ENCODE measurements around the gene CELSR3. TPM values are rescaled to one million over a fixed set of nuclear protein-coding genes. Genes with fewer than 3 reads are reported as not detected.

The CELSR3 gene
- total RNA-seq, 1 donor from 2014 or later: 0.22 TPM

DNA sequence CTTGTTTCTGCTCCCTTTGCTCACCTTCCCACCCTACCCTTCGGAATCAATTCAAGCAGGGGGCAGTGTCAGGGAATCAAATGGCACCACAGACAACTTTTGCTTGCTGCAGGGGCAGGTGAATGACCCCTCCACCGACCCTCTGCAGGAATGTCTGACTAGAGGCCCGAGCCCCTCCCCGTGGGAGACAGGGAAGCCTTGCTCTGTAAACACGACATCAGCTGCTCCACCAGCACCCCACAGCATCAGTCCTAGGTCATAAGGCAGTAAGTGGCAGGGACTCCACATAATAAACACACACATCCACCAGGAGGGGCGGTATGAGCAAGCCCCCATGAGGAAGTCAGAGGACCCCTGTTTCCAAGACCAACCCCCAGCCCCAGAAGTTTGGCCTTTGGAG, 25.4 kb downstream of the CELSR3 start:
- intact Hi-C loops (cut with DNase I): no loop called here

DNA sequence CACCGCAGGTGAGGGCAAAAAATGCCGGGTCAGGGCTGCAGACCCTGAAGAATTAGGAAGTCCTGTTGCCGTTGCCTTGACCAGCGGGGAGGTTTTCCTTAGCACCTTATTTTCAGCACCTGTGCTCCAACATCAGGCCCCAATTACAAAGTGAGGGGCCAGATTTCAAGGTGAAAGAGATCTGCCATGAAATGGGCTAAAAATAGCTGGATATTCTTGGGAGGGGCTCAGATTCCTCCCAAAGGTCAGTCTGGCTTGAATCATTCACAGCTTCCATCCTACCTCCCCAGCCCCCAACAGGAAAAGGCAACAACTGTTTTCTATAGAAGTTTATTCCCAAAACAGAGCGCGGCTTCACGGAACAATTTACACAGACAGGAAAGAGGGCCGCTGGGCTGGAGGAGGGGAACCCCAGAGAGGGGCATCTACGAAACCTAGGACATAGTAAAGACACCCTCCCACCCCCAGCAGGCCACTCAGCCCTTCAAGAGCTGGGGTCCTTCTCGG, 26.5 kb downstream of the CELSR3 start:
- no peak for DNase-seq (ENCODE audit: low spot score)
- intact Hi-C loops (cut with DNase I): no loop called here

More for the DNA sequence above, 25.4 kb downstream of the CELSR3 start:
- DNase-seq (ENCODE audit: low spot score): no peak

GRCh38 chr3:48635222-48636021, 27.3 kb downstream of the CELSR3 start, which contains the start of gene SLC26A6:
Gene SLC26A6, minus strand, starts transcription at chr3:48635461. Its CDS starts 68 bp downstream, at chr3:48635393.
- intact Hi-C loops (cut with DNase I): loop anchor here (1.0 to 2.0 kb wide), 3 partner anchors 21 to 49 kb away; partner anchors contain the start of genes NCKIPSD and UQCRC1
- peak; percentile 99 for DNase-seq (ENCODE audit: low spot score)

- intact Hi-C loops (cut with DNase I): loop anchor here (1.0 to 2.0 kb wide), 3 partner anchors 22 to 50 kb away; partner anchors contain the start of genes NCKIPSD and UQCRC1
- peak; percentile 80 for DNase-seq (ENCODE audit: low spot score)
These were observed 27.9 kb downstream of the CELSR3 start for GRCh38 chr3:48634661-48635221.

DNA sequence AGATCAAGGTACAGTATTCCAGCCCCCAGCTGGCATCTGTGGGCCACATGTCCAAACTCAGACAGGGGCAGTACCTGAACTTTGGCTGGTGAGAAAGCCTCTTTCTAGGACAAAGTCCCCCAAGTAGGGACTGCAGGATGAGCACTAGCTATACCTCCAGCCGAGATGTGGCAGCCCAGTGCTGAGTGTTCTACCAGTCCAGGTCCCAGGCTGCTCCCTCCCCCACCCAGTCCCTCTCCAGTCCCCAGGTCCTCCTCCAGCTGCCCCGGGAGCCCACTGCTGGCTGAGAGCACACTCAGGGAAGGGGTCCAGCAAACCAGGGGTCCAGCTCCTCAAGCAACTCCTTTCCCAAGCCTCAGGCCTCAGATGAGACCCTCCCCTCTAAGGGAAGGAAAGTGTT, 28.9 kb downstream of the CELSR3 start:
- intact Hi-C loops (cut with DNase I): loop anchor here (2.0 kb wide), 2 partner anchors 25 to 51 kb away; partner anchors contain the start of genes NCKIPSD and UQCRC1
- no peak for DNase-seq (ENCODE audit: low spot score)

GRCh38 chr3:48633256-48633655, 29.4 kb downstream of the CELSR3 start:
- intact Hi-C loops (cut with DNase I): no loop called here

DNA sequence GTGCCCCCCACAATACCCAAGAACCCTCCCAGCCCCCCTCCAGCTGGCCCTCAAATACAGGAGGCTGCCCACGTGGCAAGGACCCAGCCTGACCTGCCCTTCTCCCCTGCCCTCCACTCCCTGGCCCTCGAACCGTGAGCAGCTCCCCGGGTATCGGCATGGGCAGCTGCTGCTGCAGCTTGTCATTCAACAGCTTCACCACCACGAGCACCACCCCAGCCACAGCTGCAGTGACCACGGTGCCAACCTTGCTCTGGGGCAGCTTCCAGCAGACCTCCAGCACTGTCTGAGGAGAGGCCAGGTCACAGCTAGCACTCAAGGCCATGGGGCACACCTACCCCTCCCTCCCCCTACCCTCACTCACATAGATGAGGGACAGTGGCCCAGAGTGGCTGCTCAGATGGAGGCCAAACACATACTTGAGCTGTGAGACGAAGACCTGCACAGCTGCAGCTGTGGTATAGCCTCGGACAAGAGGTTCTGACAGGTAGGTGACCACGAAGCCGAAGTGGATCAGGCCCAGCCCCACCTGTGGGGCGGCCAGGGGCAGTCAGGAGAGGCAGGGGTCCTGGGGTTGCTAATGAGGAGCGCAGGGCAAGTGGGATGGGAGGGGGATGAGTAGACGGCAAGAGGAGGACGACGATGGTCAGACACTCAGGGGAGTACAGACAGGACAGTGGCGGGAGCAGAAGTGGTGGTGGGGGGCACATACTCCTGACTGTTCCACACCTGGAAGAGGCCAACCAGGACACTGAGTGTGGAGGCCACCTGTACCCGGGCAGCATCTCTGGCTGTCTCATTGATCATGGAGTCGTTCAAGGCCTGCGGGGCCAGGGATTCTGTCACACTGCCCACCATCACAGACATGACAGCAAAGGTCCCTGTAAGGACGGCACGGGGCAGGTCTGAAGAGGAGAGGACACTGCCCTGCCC, 30.9 kb downstream of the CELSR3 start:
- DNase-seq (ENCODE audit: low spot score): no peak
- intact Hi-C loops (cut with DNase I): no loop called here

More at GRCh38 chr3:48633256-48633655, 29.4 kb downstream of the CELSR3 start:
- no peak for DNase-seq (ENCODE audit: low spot score)

DNA sequence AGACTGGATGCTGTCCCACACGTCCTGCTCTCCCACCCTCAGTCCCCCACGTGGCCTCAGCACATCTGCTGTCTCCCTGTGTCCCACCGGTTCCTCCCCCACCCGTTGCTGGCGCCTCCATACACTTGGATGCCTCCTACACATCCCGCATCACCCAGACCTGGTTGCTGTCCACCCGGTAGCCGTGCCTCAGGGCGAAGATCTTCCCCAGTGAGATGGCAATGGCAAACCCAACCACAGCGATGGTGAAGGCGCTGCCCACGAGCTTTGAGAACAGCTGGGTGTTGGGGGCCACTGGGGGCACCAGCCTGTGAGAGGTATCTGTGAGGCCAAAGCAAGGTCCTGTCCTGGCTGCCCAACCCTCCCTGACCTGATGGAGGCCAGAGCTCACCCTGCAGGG, 31.9 kb downstream of the CELSR3 start:
- DNase-seq (ENCODE audit: low spot score): no peak
- intact Hi-C loops (cut with DNase I): no loop called here

GRCh38 chr3:48630407-48630806, 32.3 kb downstream of the CELSR3 start:
- no peak for DNase-seq (ENCODE audit: low spot score)
- intact Hi-C loops (cut with DNase I): no loop called here

DNA sequence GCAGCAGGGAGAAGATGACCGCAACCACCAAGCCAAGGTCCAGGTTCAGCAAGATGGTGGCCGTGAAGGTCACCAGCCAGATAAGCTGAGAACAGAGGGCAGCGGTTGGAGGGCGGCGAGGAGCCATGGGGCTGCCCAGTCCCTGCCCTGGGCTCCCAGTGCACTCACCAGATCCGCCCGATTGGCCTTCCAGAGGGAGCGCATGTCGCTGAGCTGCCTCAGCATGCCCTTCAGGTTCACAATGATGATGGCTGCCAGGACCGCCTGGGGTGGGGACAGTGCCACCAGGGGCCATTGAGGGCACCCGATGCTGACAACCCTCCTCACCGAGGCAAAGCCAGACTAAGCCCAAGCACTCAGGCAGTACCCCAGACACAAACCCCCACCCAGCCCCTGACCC, 32.8 kb downstream of the CELSR3 start:
- no peak for DNase-seq (ENCODE audit: low spot score)
- intact Hi-C loops (cut with DNase I): no loop called here

DNA sequence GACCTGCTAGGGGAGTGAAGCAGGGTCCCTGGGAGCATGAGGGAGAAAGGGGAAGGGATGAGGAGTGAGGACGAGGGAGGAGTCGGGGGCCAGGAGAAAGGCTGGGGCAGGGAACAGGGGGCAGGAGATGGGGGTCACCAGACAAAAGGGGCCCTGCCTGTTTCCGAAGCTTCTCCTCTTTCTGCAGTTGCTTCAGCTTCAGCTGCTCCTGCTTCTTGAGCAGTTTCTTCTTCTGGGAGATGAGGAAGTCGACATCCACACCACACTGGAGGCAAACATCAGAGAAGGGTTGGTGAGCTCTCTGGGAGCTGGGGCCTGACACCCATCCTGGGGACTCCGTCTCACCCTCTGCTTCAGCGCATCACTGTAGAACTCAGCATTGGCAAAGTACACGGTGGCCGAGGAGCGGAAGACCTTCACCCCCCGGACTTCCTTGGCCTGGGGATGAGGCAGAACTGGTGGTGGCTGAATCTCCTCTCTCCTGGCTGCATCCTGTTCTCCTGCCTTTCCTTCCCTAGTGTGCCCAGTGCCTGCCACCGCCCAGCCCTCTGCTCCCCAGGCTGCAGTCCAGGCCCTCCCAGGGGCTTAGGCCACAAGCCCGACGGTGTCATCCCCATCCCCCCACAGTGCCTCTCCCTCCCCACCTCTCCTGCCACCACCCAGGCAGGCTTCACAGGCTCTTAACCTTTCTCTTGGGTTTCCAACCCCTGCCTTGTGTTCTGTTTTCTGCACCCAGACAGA, 34.2 kb downstream of the CELSR3 start:
- intact Hi-C loops (cut with DNase I): no loop called here

GRCh38 chr3:48625600-48625999, 37.1 kb downstream of the CELSR3 start:
- no peak for DNase-seq (ENCODE audit: low spot score)
- intact Hi-C loops (cut with DNase I): no loop called here

More for the DNA sequence above, 34.2 kb downstream of the CELSR3 start:
- DNase-seq (ENCODE audit: low spot score): no peak

DNA sequence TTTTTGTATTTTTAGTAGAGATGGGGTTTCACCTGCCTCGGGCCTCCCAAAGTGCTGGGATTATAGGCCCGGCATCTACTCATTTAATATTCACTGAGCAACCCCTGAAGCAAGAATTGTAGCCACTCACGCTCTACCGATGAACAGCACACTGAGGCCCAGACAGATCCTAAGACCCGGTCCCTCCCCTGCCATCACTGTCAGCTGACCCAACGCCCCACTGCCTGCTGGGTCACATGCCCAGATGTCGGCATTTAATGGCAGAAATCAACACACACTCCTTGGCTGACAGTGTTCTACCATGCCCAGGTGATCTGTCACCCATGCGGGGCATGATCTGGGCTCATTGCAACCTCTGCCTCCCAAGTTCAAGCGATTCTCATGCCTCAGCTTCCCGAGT, 37.9 kb downstream of the CELSR3 start:
- no peak for DNase-seq (ENCODE audit: low spot score)

GRCh38 chr3:48623851-48624547, 38.7 kb downstream of the CELSR3 start:
- DNase-seq (ENCODE audit: low spot score): no peak
- intact Hi-C loops (cut with DNase I): no loop called here

More for the DNA sequence above, 37.9 kb downstream of the CELSR3 start:
- intact Hi-C loops (cut with DNase I): no loop called here

- no peak for DNase-seq (ENCODE audit: low spot score)
- intact Hi-C loops (cut with DNase I): no loop called here
These were observed 41.2 kb downstream of the CELSR3 start, which contains the start of gene TMEM89 for GRCh38 chr3:48621461-48621869. Gene TMEM89, minus strand, starts transcription at chr3:48621769. Its CDS starts 13 bp downstream, at chr3:48621756.

DNA sequence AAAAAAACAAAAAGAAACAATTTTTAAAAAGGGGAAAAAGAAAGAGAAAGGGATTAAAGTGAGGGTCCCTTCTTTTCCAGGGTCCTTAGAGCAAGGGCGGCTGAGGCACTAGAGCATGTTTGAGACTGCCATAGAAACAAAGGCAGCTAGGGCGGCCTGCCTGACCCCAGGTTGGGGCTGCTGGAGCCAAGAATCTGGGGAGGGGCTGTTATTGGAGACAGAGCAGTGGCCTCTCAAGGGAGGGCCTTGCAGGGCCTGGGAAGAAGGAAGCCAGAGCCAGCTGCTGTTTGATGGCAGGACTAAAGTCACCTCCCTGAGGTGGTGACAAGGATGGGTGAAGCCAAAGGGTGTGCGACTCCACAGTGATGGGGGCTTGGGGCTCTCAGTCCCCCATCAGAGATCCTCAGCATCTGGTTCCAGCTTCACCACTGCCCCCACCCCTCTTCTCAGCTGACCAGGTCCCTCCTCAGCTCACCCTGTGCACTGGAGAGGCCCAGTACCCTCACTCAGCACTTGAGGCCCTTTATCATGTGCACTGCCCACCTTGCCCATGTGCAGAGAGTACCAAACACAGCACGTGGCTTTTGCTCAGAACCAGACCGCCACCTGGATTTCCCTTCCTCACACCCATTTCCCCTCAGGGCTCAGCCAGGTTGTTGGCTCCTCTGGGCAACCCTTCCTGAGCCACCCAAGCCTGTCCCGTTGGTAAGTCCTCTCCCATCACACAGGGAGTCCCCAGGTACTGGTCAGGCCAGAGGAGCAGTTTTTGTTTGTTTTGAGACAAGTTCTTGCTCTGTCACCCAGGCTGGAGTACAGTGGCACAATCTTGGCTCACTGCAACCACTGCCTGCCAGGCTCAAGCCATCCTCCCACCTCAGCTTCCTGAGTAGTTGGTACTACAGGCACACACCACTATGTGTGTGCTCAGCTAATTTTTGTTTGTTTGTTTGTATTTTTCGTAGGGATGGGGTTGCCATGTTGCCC, 42.9 kb downstream of the CELSR3 start:
- DNase-seq (ENCODE audit: low spot score): no peak
- intact Hi-C loops (cut with DNase I): no loop called here

GRCh38 chr3:48617559-48617958, 45.1 kb downstream of the CELSR3 start:
- intact Hi-C loops (cut with DNase I): no loop called here
- no peak for DNase-seq (ENCODE audit: low spot score)
